NCI-H1436 (cell line): ENCODE data around the gene LHB.
"Not testable (repeated sequence)": the region's sequence is repeated elsewhere in the genome, so short reads cannot be mapped to it uniquely, and the experiment has no call there.

Experiments used
- DNase-seq: peaks from one replicate; lab custom pipeline; 2025; lab: John Stamatoyannopoulos, UW

Gene LHB

GRCh38 chr19:49038111-49038510 is 21.2 kb upstream of the LHB start:
- DNase-seq, result not testable (repeated sequence)

- DNase-seq, result peak; percentile 74
Measured at GRCh38 chr19:49036815-49037214, 19.9 kb upstream of the LHB start, which contains the start of gene CGB1. TSS of gene CGB1 (minus strand) at chr19:49036895. CDS start at chr19:49036711, 184 bp downstream.

DNA sequence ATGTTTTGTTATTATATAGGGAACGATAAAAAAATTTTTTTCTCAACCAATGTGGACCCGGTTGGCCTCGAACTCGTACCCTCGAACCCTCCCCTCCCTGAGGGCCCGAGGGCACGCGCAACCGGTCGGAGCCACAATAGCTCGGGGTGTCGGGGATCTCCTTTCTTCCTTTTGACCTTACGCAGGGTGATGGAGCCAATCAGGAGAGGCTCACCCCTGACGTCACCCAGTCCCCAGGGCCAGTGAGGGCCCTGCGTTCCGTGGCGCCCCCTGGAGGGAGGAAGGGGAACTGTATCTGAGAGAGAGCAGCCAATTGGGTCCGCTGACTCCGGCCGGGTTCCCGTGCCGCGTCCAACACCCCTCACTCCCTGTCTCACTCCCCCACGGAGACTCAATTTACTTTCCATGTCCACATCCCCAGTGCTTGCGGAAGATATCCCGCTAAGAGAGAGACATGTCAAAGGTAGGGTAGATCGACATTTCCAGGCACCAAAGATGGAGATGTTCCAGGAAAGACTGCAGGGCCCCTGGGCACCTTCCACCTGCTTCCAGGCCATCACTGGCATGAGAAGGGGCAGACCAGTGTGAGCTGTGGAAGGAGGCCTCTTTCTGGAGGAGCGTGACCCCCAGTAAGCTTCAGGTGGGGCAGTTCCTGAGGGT is 14.9 kb upstream of the LHB start, which contains the start of gene CGB2:
Gene CGB2 (plus strand): TSS at position 249 of the 660 bp plus-strand sequence. CDS start 206 bp downstream, at position 455.
- peak; percentile 91 for DNase-seq

- DNase-seq, result not testable (repeated sequence)
Measured at GRCh38 chr19:49030323-49030722, 13.4 kb upstream of the LHB start.

DNA sequence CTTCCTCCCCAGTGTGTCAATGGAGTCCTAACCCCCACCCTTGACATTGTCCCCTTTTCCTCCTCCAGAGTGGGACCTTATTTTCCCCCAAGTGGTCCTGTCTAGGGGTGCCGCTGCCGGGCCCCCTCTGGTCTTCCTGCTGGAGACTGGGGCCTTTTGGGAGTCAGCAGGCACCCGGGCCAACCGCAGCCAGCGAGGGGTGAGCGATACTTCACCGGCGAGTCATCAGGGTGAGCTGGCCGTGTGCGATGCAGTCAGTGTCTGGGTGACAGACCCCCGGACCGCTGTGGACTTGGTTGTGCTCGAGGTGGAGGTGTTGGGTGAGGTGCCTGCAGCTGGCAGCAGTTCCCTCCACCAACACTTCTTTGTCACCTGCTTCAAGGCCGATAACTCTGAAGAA is 12.9 kb upstream of the LHB start:
- DNase-seq, result not testable (repeated sequence)

- not testable (repeated sequence) for DNase-seq
Measured at GRCh38 chr19:49028686-49029085, 11.8 kb upstream of the LHB start.

- not testable (repeated sequence) for DNase-seq
Measured at GRCh38 chr19:49025599-49025998, 8.7 kb upstream of the LHB start.

DNA sequence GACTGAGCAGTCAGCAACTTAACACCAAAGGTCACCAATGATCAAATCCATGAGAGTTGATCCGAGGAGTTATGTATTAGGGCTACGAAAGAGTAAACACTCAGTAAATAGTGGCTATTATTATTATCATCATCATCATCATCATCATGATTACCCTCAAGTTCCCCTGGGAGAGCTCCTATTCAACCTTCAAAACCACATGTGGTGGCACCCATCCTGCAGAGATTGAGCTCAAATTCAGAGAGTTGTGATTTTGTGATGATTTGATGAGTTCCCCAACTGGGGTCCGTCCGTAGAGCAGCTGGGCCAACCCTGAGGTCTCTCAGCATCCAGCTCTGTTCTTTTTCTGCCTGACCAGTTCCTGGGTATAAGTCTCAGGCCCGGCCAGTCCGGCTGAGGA is 8.2 kb upstream of the LHB start:
- DNase-seq, result not testable (repeated sequence)

- DNase-seq, result not testable (repeated sequence)
Measured at GRCh38 chr19:49024233-49024632, 7.3 kb upstream of the LHB start, which contains the start of gene CGB3. TSS of gene CGB3 (minus strand) at chr19:49024333. CDS start at chr19:49023971, 362 bp downstream.

- DNase-seq, result no peak
Measured at GRCh38 chr19:49022116-49022515, 5.2 kb upstream of the LHB start.

DNA sequence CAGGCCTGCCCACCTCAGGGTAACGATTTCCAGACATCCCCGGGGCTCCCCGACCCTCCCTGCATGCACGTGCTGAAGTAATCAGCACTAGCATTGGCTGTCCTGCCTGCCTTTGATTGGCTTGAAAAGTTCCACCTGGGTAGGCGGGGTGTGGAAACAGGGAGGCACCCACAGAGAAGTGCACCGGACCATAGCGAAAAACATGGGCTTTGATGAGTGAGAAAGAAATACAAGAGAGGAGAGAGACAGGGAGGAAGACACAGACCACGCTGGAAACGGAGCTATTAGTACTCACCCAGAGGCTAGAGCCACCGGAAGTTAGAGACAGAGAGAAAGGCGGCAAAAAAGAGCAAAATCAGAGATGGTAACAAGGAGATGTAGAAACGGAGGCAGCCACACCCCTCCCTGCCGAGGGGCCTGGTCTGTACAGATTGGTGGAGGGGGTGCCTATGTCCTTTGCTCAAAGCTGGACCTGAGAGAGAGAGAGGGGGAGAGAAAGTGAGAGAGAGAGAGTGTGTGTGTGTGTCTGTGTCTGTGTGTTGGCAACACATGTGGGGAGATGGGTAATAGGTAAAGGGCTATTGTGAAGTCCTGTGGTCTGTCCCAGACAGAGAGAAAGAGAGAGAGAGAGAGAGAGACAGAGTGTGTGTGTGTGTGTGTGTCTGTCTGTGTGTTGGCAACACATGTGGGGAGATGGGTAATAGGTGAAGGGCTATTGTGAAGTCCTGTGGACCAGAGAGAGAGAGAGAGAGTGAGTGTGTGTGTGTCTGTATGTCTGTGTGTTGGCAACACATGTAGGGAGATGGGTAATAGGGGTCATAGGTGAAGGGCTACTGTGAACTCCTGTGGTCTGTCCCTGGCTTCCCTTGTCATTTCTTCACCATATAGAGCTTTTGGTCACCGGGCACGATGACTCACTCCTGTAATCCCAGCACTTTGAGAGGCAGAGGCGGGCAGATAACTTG is 4.3 kb upstream of the LHB start:
- no peak for DNase-seq

DNA sequence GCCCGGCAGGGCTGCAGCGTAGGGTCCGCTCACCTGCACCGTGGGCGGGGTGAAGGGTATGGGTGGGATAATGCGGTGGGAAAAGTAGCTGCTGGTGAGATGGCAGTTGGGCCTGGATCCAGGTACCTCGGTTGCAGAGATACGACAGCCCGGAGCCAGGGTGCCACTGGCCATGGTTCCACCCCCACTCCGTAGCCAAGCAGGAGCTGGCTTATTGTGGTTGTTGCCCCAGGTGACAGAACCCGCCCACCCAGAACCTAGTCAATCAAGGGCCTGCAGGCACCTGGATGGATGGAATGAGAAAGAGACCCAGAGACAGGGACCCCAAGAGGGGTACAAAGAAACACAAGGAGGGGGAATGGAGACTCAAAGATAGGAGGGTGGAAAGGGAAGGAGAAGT is 3.5 kb upstream of the LHB start:
- DNase-seq, result peak; percentile 22

GRCh38 chr19:49019242-49019932 is 2.5 kb upstream of the LHB start:
- peak; percentile 65 for DNase-seq

DNA sequence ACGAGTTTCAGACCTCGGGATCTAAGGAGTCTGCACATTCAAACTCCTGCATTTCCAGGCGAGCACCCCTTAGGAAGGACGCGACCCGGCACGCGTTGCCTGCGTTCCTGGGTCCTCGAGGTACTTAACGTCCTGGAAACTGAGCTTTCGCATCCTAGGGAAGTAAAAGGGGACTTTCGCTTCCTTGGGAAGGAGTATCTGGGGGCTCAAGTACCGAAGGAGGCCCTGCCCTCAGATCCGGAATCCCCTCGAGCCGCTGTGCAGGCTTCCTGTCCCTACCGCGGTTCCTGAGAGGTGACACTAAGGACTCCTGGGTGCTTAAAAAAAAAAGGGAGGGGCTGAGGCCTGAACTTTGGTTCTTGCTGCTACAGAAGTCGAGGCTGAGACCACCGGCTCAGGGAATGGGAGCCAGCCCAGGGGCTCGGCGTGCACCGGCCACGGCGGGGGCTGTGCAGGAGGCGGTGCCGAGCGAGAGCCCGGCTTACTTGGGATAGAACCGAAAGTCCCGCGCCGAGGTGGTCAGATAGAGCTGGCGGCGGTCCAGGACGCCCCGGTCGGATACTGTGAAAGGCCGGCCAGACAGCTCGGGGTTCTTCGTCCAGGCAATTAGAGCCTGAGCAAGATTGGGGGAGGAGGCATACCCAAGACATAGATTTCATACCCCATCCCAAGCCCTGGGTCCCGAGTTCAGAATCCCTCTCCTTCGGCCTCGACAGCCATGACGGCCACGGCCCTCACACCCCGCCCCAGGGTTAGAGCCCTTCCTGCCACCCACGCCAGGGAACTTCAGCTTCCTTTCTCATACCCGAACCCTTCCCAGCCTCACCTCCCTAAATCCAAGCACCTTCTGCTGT is 1.7 kb upstream of the LHB start:
- DNase-seq, result not testable (repeated sequence)

GRCh38 chr19:49017666-49018351 is 918 bp upstream of the LHB start:
- peak; percentile 51 for DNase-seq

DNA sequence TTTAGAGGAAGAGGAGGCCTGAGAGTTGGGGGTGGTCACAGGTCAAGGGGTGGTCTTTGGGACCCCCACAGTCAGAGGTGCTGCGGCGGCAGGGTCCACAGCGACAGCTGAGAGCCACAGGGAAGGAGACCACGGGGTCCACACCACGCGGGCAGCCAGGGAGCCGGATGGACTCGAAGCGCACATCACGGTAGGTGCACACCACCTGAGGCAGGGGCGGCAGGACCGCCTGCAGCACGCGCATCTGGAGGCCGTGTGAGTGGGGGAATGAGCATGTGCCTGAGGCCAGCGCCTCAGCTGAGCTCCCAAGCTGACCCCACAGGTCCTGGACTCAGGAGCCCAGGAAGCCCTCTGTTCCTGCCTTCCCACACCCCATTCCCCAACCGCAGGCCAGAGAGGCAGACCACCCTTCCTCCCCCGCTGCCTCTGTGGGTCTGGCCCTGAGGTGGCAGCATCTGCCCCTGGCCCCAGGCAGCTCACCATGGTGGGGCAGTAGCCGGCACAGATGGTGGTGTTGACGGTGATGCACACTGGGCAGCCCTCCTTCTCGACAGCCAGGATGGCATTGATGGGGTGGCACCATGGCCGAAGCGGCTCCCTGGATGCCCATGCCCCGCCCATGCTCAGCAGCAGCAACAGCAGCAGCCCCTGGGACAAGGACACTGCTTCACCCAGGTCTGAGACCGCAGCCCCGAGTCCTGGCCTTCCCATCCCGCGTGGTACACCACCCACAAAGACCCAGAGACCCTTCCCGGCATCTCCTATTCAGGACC is 638 bp downstream of the LHB start:
- DNase-seq, result no peak

- DNase-seq, result no peak
Measured at GRCh38 chr19:49014870-49015255, 2.0 kb downstream of the LHB start.

DNA sequence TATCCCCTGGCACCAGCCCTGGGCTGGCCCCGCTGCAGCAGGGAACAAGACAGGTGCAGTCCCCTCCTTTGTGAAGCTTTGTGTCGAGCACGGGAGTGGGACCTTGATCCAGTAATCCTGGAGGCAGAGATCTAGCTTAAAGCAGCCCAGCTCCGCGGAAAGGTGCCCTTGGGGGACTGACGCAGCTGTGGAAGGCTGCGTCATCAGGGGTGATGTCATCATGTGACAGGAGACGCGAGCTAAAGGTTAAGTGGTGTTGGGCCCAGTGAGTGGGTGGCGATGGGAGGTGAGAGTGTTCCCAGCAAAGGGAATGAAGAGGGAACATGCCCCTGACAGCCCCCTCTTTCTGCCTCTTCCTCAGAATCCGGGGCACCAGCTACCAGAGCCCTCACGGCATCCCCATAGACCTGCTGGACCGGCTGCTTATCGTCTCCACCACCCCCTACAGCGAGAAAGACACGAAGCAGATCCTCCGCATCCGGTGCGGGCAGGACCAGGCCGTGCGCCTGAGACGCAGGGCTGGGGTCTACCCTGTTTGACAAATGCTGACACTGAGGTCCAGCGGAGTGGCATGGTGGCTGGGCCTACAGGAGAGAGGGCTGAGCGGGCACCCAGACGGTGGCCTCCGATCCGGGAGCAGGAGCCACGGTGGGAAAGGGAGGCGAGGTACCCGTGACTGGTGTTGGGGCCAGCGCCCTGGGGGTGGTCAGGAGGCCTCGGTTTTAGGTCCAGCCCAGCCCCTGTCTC is 2.6 kb downstream of the LHB start:
- no peak for DNase-seq

DNA sequence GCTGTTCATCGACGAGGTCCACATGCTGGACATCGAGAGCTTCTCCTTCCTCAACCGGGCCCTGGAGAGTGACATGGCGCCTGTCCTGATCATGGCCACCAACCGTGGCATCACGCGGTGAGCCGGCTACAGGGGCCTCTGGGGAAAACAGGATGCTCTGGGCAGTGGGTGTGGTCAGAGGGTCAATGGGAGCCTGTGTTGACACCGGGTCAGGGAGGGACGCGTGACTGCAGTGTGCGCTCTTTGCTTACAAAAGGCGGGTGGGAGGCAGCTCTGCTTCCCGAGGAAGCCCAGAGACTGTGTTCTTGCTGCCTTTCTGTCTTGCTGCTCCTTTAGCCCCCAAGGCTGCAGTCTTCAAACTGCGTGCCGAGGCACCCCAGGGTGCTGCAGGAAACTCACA is 5.7 kb downstream of the LHB start:
- no peak for DNase-seq
